ENCODE measurements around the gene PIMREG. TPM values are rescaled to one million over a fixed set of nuclear protein-coding genes. Genes with fewer than 3 reads are reported as not detected.

Gene PIMREG
- total and polyA plus RNA-seq, 2 donors, result 1.8 to 15.1 TPM

DNA sequence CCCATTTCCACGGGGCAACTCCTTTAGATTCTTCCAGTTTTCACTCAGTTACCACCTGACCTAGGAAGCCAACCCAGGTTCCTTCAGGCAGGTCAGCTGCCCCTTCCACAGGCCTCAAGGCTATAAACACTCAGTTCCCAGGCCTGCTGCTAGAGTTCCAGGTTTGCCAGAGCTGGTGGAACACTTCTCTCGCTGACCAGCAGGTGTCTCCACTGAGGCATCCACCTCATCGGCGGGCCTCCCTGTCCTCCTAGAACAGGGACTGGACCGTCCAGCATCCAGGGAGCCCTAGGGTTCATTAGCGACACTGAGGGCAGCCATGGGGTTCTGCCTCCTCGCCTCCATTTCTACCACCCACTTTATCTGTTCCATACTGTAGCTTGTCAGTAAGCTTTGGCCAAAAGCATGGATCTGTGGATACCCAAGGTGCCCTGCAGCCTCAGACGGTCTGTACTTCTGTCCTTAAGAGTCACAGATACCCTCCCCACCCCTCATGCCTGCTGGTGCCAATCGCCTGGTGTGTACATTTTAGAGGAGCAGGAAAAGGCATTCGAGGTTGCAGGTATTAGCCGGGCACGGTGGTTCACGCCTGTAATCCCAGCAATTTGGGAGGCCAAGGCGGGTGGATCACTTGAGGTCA is 29.0 kb downstream of the PIMREG start:
- Histone ChIP-seq H3K27ac (ENCODE audit: low read depth in 1 of 2, low read length in 1 of 2) (no peak overlapping the region), H3K4me1 (ENCODE audit: control insufficient read depth in 2 of 2, insufficient read depth in 2 of 2, low read length in 2 of 2) (no peaks in the 10 kb centered on the region), H3K27me3 (ENCODE audit: control insufficient read depth in 2 of 2, insufficient read depth in 1 of 2, low read length in 1 of 2) (no peaks in the 10 kb centered on the region), H3K36me3 (ENCODE audit: control insufficient read depth in 2 of 2, insufficient read depth in 2 of 2, low read length in 1 of 2) (no peaks in the 10 kb centered on the region), H3K9me3 (ENCODE audit: control insufficient read depth in 2 of 2, insufficient read depth in 1 of 2, low read length in 1 of 2) (peaks cover 0 to 1% of the 10 kb centered on the region in 2 donors), H3K4me3 (ENCODE audit: low read length in 2 of 2) (no peak overlapping the region)
- DNase-seq (ENCODE audit: low read depth in 6 of 9, low spot score in 9 of 9), result peak in 7 of 9 donors; percentile 5 to 63 (median 30)
- 53% methylated on average over 14 of the region's 14 CpGs for WGBS

DNA sequence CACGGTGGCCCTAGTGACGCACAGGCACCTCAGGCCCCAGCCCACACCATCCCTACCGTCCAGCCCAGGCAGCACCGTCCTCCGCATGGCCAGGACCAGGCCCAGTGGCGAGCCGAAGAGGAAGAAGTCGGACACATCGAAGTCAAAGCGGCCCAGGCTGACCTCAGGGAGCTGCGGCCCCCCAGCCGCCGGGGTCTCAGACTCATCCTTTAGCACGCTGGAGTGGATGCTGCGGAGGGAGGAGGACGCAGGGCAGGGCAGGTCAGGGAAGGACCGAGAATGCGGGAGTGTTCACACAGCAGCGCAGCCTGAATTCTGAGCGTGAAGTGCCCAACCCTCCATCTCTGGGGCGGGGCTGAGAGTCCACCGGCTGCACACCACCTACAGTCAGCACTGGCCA is 30.1 kb downstream of the PIMREG start:
- 95% methylated on average over 22 of the region's 22 CpGs for WGBS
- no peaks in the 10 kb centered on the region for H3K4me1 ChIP-seq (ENCODE audit: control insufficient read depth in 2 of 2, insufficient read depth in 2 of 2, low read length in 2 of 2)
- peaks cover 0 to 1% of the 10 kb centered on the region in 2 donors for H3K9me3 ChIP-seq (ENCODE audit: control insufficient read depth in 2 of 2, insufficient read depth in 1 of 2, low read length in 1 of 2)
- DNase-seq (ENCODE audit: low read depth in 6 of 9, low spot score in 9 of 9), result no peak
- H3K36me3 ChIP-seq (ENCODE audit: control insufficient read depth in 2 of 2, insufficient read depth in 2 of 2, low read length in 1 of 2), result no peaks in the 10 kb centered on the region
- H3K27ac ChIP-seq (ENCODE audit: low read depth in 1 of 2, low read length in 1 of 2), result no peak overlapping the region
- no peak overlapping the region for H3K4me3 ChIP-seq (ENCODE audit: low read length in 2 of 2)
- H3K27me3 ChIP-seq (ENCODE audit: control insufficient read depth in 2 of 2, insufficient read depth in 1 of 2, low read length in 1 of 2), result no peaks in the 10 kb centered on the region

DNA sequence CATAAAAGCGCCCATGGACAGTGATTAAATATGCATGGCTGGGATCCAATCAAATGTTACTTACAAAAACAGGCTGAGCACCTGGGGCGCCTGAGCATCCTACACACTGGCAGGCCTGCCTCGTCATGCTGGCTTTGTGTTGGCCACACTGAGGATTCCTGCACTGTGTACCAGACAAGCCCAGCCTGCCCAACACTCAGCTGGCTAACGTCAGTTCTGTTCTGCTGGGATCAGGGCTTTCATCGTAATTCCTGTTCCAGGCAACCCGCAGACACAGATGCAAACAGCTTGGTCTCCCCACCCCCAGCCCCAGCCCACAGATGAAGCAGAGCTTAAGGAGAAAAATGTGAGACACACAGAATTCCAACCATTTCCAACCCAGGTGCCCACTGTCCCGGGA is 30.7 kb downstream of the PIMREG start:
- no peak overlapping the region for H3K4me3 ChIP-seq (ENCODE audit: low read length in 2 of 2)
- WGBS, result 84% methylated on average over 7 of the region's 7 CpGs
- no peaks in the 10 kb centered on the region for H3K36me3 ChIP-seq (ENCODE audit: control insufficient read depth in 2 of 2, insufficient read depth in 2 of 2, low read length in 1 of 2)
- no peaks in the 10 kb centered on the region for H3K4me1 ChIP-seq (ENCODE audit: control insufficient read depth in 2 of 2, insufficient read depth in 2 of 2, low read length in 2 of 2)
- no peak for DNase-seq (ENCODE audit: low read depth in 6 of 9, low spot score in 9 of 9)
- H3K27ac ChIP-seq (ENCODE audit: low read depth in 1 of 2, low read length in 1 of 2), result no peak overlapping the region
- peaks cover 0 to under 1% of the 10 kb centered on the region in 2 donors for H3K27me3 ChIP-seq (ENCODE audit: control insufficient read depth in 2 of 2, insufficient read depth in 1 of 2, low read length in 1 of 2)
- peaks cover 0 to 1% of the 10 kb centered on the region in 2 donors for H3K9me3 ChIP-seq (ENCODE audit: control insufficient read depth in 2 of 2, insufficient read depth in 1 of 2, low read length in 1 of 2)

DNA sequence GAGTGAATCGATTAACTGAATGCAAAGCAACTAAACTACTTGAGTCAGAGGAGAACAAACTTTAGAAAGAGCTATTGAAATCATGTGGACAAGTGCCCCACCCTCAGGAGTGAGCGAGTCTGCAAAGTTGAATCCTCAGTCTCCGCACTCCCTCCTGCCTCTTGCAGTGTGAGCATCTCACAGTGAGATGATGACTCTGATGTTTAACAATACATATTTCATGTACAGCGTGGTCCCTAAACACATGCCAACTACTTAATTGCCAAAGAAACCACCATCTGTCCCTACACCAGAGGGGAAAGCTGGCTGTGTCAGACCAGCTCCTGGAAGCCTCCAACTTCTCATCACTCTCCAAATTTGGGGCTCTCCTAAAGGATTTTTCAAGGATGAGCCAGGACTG is 31.2 kb downstream of the PIMREG start:
- WGBS, result 91% methylated on average over 4 of the region's 4 CpGs
- H3K27ac ChIP-seq (ENCODE audit: low read depth in 1 of 2, low read length in 1 of 2), result no peak overlapping the region
- no peaks in the 10 kb centered on the region for H3K4me1 ChIP-seq (ENCODE audit: control insufficient read depth in 2 of 2, insufficient read depth in 2 of 2, low read length in 2 of 2)
- no peaks in the 10 kb centered on the region for H3K36me3 ChIP-seq (ENCODE audit: control insufficient read depth in 2 of 2, insufficient read depth in 2 of 2, low read length in 1 of 2)
- peaks cover 0 to 5% of the 10 kb centered on the region in 2 donors for H3K27me3 ChIP-seq (ENCODE audit: control insufficient read depth in 2 of 2, insufficient read depth in 1 of 2, low read length in 1 of 2)
- no peak for DNase-seq (ENCODE audit: low read depth in 6 of 9, low spot score in 9 of 9)
- no peak overlapping the region for H3K4me3 ChIP-seq (ENCODE audit: low read length in 2 of 2)
- H3K9me3 ChIP-seq (ENCODE audit: control insufficient read depth in 2 of 2, insufficient read depth in 1 of 2, low read length in 1 of 2), result peaks cover 0 to 1% of the 10 kb centered on the region in 2 donors

DNA sequence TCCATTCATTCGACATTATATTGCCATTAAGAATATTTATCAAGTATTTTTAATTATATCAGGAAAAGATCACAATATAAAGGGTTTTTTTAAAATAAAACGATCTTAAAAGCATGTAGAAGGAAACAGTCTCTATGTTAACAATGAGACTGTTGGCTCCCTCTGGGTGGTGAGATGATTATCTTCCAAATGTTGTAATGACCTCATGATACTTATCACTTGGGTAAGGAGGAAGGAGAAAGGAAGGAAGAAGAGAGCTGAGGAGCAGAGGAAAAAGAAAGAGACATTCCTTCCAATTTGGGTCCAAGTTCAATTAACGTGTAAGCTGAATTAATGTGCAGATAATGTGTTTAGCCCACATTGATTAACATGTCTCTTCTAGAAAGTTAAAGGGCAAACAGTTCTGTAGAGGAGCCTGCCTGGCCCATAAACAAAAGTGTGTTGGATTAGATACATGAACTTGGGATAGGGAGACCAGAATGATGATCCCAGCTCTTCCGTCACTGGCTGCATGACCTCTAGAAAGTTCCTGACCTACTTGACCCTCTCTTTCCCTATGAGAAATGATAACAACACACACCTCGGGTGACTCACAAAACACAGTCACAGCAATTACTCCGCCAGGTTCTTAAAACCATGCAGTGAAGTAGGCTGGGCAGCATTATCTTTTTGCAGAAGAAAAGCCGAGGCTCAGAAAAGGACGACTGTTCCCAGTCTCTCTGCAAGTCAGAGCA is 32.0 kb downstream of the PIMREG start:
- Histone ChIP-seq H3K4me1 (ENCODE audit: control insufficient read depth in 2 of 2, insufficient read depth in 2 of 2, low read length in 2 of 2) (no peaks in the 10 kb centered on the region), H3K27ac (ENCODE audit: low read depth in 1 of 2, low read length in 1 of 2) (no peak overlapping the region), H3K9me3 (ENCODE audit: control insufficient read depth in 2 of 2, insufficient read depth in 1 of 2, low read length in 1 of 2) (peaks cover 0 to 1% of the 10 kb centered on the region in 2 donors), H3K4me3 (ENCODE audit: low read length in 2 of 2) (no peak overlapping the region), H3K36me3 (ENCODE audit: control insufficient read depth in 2 of 2, insufficient read depth in 2 of 2, low read length in 1 of 2) (no peaks in the 10 kb centered on the region), H3K27me3 (ENCODE audit: control insufficient read depth in 2 of 2, insufficient read depth in 1 of 2, low read length in 1 of 2) (peaks cover 0 to 13% of the 10 kb centered on the region in 2 donors)
- 88% methylated on average over 8 of the region's 8 CpGs for WGBS
- no peak for DNase-seq (ENCODE audit: low read depth in 6 of 9, low spot score in 9 of 9)

DNA sequence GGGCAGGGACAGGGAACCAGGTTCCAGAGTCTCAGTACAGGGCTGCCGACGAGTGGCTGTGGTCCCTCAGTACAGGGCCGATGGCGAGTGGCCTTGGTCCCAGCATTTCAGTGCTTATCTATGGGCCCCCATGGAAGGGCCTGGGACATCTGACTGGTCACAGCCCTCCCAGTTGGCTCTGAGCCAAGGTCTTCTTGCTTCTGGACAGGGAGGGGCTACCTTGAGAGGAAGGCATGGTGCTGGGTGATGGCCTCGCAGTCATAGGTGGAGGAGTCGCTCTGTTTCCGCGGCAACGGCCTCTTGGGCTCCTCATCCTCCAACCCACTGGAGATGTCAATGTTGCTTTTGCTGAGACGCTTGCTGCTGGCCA is 32.5 kb downstream of the PIMREG start:
- Histone ChIP-seq H3K4me3 (ENCODE audit: low read length in 2 of 2) (no peak overlapping the region), H3K4me1 (ENCODE audit: control insufficient read depth in 2 of 2, insufficient read depth in 2 of 2, low read length in 2 of 2) (no peaks in the 10 kb centered on the region), H3K27me3 (ENCODE audit: control insufficient read depth in 2 of 2, insufficient read depth in 1 of 2, low read length in 1 of 2) (peaks cover 0 to 13% of the 10 kb centered on the region in 2 donors), H3K27ac (ENCODE audit: low read depth in 1 of 2, low read length in 1 of 2) (no peak overlapping the region), H3K9me3 (ENCODE audit: control insufficient read depth in 2 of 2, insufficient read depth in 1 of 2, low read length in 1 of 2) (peaks cover 0 to 1% of the 10 kb centered on the region in 2 donors), H3K36me3 (ENCODE audit: control insufficient read depth in 2 of 2, insufficient read depth in 2 of 2, low read length in 1 of 2) (no peaks in the 10 kb centered on the region)
- DNase-seq (ENCODE audit: low read depth in 6 of 9, low spot score in 9 of 9), result no peak
- 96% methylated on average over 10 of the region's 10 CpGs for WGBS

DNA sequence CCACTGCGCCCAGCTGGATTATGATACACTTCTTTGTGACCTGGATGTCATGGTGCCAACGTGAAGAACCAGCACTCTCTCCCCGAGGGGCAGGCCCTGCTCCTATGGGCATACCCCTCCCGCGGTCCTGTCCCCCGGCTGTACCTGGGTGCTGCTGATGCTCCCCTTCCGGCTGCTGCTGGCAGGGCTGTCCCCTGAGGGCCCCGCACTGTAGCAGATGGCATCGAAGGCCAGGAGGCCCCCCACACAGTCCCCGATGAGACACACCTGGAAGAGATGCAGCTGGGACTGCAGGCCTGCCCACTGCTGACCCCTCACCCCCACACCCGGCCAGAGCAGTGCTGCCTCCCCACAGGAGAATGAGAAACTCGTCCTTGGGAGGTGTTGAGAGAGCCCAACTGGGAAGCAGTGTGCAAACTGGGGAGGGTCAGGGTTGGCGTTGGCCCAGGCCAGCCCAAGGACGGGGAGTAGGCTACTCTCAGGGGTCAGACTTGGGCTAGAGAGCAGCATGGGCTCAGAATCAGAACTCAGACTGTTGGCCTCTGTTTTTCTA is 33.7 kb downstream of the PIMREG start:
- peaks cover 0 to 16% of the 10 kb centered on the region in 2 donors for H3K27me3 ChIP-seq (ENCODE audit: control insufficient read depth in 2 of 2, insufficient read depth in 1 of 2, low read length in 1 of 2)
- no peak overlapping the region for H3K27ac ChIP-seq (ENCODE audit: low read depth in 1 of 2, low read length in 1 of 2)
- H3K4me1 ChIP-seq (ENCODE audit: control insufficient read depth in 2 of 2, insufficient read depth in 2 of 2, low read length in 2 of 2), result no peaks in the 10 kb centered on the region
- WGBS, result 95% methylated on average over 14 of the region's 14 CpGs
- DNase-seq (ENCODE audit: low read depth in 6 of 9, low spot score in 9 of 9), result no peak
- no peak overlapping the region for H3K4me3 ChIP-seq (ENCODE audit: low read length in 2 of 2)
- peaks cover 0 to 1% of the 10 kb centered on the region in 2 donors for H3K9me3 ChIP-seq (ENCODE audit: control insufficient read depth in 2 of 2, insufficient read depth in 1 of 2, low read length in 1 of 2)
- no peaks in the 10 kb centered on the region for H3K36me3 ChIP-seq (ENCODE audit: control insufficient read depth in 2 of 2, insufficient read depth in 2 of 2, low read length in 1 of 2)

DNA sequence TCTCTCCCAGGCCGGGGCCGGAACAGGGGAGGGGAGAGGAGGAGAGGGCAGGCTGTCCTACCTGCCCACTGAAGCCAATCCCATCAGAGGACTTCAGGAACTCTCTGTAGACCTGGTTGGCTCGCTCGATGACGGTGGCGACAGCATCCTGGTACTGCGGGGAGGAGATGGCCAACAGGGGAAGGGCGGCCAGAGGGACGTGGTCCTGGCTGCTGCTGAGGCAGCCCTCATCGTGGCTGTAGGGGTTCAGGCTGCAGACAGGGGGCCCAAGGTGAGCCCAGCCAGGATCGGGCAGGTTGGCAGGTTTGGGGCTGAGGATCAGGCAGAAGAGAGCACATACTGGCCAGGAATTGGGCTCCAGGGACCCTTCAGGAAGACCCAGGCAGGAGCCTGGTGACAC is 34.2 kb downstream of the PIMREG start:
- Histone ChIP-seq H3K27me3 (ENCODE audit: control insufficient read depth in 2 of 2, insufficient read depth in 1 of 2, low read length in 1 of 2) (peaks cover 0 to 16% of the 10 kb centered on the region in 2 donors), H3K4me3 (ENCODE audit: low read length in 2 of 2) (no peak overlapping the region), H3K9me3 (ENCODE audit: control insufficient read depth in 2 of 2, insufficient read depth in 1 of 2, low read length in 1 of 2) (peaks cover 0 to 1% of the 10 kb centered on the region in 2 donors), H3K36me3 (ENCODE audit: control insufficient read depth in 2 of 2, insufficient read depth in 2 of 2, low read length in 1 of 2) (no peaks in the 10 kb centered on the region), H3K4me1 (ENCODE audit: control insufficient read depth in 2 of 2, insufficient read depth in 2 of 2, low read length in 2 of 2) (no peaks in the 10 kb centered on the region), H3K27ac (ENCODE audit: low read depth in 1 of 2, low read length in 1 of 2) (no peak overlapping the region)
- WGBS, result 93% methylated on average over 11 of the region's 11 CpGs
- no peak for DNase-seq (ENCODE audit: low read depth in 6 of 9, low spot score in 9 of 9)

DNA sequence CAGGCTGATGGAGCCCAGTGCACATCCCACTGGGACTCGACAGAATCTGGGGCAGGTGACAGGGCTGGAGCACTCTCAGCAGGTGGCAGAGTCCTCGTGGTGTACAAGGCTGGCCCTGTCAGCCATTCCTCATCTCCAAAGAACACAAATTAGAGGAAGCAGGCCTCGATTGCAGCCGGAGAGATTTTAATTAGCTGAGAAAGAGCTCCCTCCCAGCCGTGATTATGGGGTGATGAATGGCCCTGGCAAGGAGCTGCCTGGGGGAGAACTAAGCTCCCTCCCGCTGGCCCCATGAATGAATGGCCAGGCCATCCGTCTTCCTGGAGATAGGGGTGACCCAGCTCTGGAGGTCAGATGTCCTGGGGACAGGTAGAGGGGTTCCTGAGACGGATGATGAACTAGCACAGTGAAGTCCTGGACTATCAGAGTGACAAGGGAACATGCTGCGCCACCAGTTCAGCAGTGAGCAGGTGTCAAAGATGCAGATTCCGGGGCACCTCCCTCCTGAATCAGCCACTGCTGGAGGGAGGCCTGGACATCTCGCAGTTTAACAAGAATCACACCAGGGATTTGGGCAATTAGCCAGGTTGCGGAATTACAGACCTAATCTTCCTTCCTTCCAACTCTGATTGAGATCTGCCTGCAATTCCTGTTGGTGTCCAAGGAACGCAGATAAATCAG is 35.5 kb downstream of the PIMREG start:
- Histone ChIP-seq H3K9me3 (ENCODE audit: control insufficient read depth in 2 of 2, insufficient read depth in 1 of 2, low read length in 1 of 2) (no peaks in the 10 kb centered on the region), H3K27ac (ENCODE audit: low read depth in 1 of 2, low read length in 1 of 2) (no peak overlapping the region), H3K4me3 (ENCODE audit: low read length in 2 of 2) (no peak overlapping the region), H3K27me3 (ENCODE audit: control insufficient read depth in 2 of 2, insufficient read depth in 1 of 2, low read length in 1 of 2) (peaks cover 0 to 16% of the 10 kb centered on the region in 2 donors), H3K36me3 (ENCODE audit: control insufficient read depth in 2 of 2, insufficient read depth in 2 of 2, low read length in 1 of 2) (no peaks in the 10 kb centered on the region), H3K4me1 (ENCODE audit: control insufficient read depth in 2 of 2, insufficient read depth in 2 of 2, low read length in 2 of 2) (no peaks in the 10 kb centered on the region)
- WGBS, result 89% methylated on average over 13 of the region's 13 CpGs
- DNase-seq (ENCODE audit: low read depth in 6 of 9, low spot score in 9 of 9), result no peak

Measured in thymus (tissue), 11 donors.